BJ (cell line): ENCODE data around the gene SHROOM3. TPM values are rescaled to one million over a fixed set of nuclear protein-coding genes. Genes with fewer than 3 reads are reported as not detected.

ENCODE experiments used
- CTCF ChIA-PET: fragments of 350-600 bp; formaldehyde crosslinking; extraction: SDS; loops from one replicate; lab custom pipeline; 2021; ENCODE audit warnings: antibody characterized with exemption, inconsistent platforms; lab: Yijun Ruan, JAX
- POLR2A ChIA-PET: fragments of 300-600 bp; sonication (Branson Sonifier 250); formaldehyde crosslinking; extraction: SDS; loops from one replicate; lab custom pipeline; 2021; ENCODE audit warnings: antibody characterized with exemption; lab: Charles Lee
- DNase-seq: peaks from one replicate; pipeline ENCODE4 v3.0.0-alpha.2; 2011; ENCODE audit warnings: low read depth
- H3K27me3 ChIP-seq: 2 replicates; pipeline ENCODE4 v1.6.0; 2011; ENCODE audit warnings: low read length; ENCODE audit not compliant: control insufficient read depth, insufficient read depth
- H3K36me3 ChIP-seq: 2 replicates; pipeline ENCODE4 v1.5.1; 2011; ENCODE audit warnings: low read length; ENCODE audit not compliant: control insufficient read depth, insufficient read depth
- H3K4me3 ChIP-seq: 2 replicates; pipeline ENCODE4 v1.5.1; 2011; ENCODE audit warnings: low read depth, mild to moderate bottlenecking, control low read depth, low read length
- polyA minus RNA-seq: library from RNA; depleted of rRNA, polyadenylated mRNA; stranded (reverse); fragments of >200 nt; gene quantifications from 2 replicates; pipeline ENCODE4 v1.2.3, GENCODE V29; 2011; rRNA and poly(A)+ RNA removed
- polyA plus RNA-seq: library from polyadenylated mRNA; depleted of rRNA; stranded (reverse); fragments of >200 nt; gene quantifications from 2 replicates; pipeline ENCODE4 v1.2.3, GENCODE V29; 2011; rRNA removed
- TF ChIP-seq, protein P1 (sequence below): IDR thresholded peaks from 2 replicates; pipeline ENCODE4 v1.5.1; 2011; ENCODE audit warnings: low read depth, mild to moderate bottlenecking, control low read depth, inconsistent platforms, low read length, moderate library complexity; ENCODE audit not compliant: insufficient read depth

Gene SHROOM3
- polyA plus RNA-seq: 25.1 and 46.1 TPM in 2 replicates
- polyA minus RNA-seq: 109 and 118 TPM in 2 replicates

DNA sequence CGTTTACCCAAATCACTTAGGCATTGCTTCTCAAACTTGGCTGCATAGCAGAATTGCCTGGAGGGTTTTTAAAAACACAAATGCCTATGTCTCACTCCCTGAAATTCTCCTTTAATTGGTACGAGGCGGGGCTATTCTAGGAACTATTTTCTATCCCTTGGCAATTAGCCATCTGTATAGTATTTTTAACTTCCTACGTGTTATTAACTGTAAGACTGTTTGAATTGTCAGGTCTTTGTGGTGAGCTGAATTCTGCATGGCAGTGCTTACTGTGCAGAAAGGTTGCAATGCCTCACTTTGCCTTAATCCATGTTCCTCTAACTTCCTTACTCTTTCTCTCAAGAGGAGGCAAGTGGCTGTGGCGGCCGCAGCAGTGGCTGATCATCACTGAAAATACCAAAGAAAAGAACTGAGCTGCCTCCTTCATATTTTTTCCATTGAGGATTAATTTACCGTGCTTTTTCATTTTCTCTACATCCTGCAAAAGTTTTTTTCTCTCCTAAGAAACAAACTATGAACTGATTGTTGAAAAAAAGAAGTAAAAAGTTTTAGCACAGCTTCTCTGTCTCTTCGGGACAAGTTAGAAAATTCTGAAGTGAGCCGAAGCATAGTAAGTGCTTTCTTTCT lies at the start of gene SHROOM3:
TSS of gene SHROOM3 (plus strand) at position 329 of the 627 bp plus-strand sequence. CDS start 824 bp downstream, outside the sequence.
- H3K27me3 ChIP-seq: peaks cover 9% of the 10 kb centered on the region
- TF ChIP-seq, protein P1, sequence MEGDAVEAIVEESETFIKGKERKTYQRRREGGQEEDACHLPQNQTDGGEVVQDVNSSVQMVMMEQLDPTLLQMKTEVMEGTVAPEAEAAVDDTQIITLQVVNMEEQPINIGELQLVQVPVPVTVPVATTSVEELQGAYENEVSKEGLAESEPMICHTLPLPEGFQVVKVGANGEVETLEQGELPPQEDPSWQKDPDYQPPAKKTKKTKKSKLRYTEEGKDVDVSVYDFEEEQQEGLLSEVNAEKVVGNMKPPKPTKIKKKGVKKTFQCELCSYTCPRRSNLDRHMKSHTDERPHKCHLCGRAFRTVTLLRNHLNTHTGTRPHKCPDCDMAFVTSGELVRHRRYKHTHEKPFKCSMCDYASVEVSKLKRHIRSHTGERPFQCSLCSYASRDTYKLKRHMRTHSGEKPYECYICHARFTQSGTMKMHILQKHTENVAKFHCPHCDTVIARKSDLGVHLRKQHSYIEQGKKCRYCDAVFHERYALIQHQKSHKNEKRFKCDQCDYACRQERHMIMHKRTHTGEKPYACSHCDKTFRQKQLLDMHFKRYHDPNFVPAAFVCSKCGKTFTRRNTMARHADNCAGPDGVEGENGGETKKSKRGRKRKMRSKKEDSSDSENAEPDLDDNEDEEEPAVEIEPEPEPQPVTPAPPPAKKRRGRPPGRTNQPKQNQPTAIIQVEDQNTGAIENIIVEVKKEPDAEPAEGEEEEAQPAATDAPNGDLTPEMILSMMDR: no peak
- ChIA-PET POLR2A (interaction anchor here (0.6 kb wide), 1 partner anchor 37 kb away, joined by 3 read pairs; no protein-coding TSS in a partner anchor), CTCF (interaction anchor here (1.0 to 7.6 kb wide), 7 partner anchors 10 to 902 kb away, joined by 3 to 77 read pairs (median 4); partner anchors contain the start of gene CCDC158)
- H3K4me3 ChIP-seq: peak within 1 kb of the TSS; percentile 18
- DNase-seq: no peak
- H3K36me3 ChIP-seq: no peaks in the 10 kb centered on the region

DNA sequence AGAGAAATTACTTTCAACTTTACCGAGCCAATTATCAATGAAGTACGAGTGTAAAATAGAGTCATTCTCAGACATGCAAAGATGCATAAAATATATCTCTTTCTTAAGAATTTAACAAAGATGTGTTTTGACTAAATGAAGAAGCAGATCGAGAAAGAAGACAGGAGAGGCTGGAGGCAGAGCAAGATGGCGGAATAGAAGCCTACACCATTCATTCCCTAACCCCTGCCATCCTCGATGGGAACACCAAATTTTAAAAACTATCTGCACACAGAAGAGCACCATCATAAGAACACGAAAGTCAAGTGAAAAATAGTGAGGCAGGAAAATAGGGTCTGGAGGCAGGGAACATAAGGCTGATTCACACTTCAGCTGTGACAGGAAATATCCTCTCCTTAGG lies 49.1 kb upstream of the SHROOM3 start:
- Histone ChIP-seq H3K36me3 (no peaks in the 10 kb centered on the region), H3K27me3 (peaks cover 2% of the 10 kb centered on the region; the same call in 1 of the 2 replicates), H3K4me3 (no peak overlapping the region)
- POLR2A ChIA-PET: no interaction called here
- DNase-seq: no peak
- TF ChIP-seq, protein P1: no peak
- CTCF ChIA-PET: no interaction called here

DNA sequence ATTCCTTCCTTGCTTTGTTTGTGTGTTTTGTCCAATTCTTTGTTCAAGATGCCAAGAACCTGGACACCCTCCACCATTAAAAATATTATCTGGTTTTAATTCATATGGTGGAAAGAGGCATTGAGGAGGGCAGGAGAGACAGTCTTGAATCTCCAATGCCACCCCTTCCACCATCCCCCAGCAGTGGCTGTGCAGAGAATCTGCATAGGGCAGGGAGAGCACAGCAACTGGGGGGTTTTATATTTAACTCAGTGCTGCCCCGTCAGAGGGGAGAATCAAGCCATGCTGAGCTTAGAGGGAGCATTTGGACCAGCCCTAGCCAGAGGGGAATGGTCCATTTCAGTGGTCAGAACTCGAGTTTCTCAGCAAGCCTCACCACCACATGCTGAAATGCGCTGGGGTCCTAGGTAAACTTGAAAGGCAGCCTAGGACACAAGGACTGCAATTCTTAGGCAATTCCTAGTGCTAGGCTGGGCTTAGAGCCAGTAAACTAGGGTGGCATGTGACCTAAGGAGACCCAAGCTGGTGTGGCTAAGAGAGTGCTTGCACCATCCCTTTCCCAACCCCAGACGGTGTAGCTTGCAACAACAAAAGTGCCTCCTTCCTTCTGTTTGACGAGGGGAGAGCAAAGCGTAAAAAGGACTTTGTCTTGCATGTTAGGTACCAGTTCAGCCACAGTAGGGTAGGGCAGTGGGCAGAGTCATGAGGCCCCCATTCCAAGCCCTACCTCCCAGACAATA lies 48.3 kb upstream of the SHROOM3 start:
- ChIA-PET CTCF (no interaction called here), POLR2A (no interaction called here)
- H3K27me3 ChIP-seq: peaks cover 2% of the 10 kb centered on the region; the same call in 1 of the 2 replicates
- H3K36me3 ChIP-seq: no peaks in the 10 kb centered on the region
- no peak overlapping the region for H3K4me3 ChIP-seq
- no peak for DNase-seq
- TF ChIP-seq, protein P1: no peak

DNA sequence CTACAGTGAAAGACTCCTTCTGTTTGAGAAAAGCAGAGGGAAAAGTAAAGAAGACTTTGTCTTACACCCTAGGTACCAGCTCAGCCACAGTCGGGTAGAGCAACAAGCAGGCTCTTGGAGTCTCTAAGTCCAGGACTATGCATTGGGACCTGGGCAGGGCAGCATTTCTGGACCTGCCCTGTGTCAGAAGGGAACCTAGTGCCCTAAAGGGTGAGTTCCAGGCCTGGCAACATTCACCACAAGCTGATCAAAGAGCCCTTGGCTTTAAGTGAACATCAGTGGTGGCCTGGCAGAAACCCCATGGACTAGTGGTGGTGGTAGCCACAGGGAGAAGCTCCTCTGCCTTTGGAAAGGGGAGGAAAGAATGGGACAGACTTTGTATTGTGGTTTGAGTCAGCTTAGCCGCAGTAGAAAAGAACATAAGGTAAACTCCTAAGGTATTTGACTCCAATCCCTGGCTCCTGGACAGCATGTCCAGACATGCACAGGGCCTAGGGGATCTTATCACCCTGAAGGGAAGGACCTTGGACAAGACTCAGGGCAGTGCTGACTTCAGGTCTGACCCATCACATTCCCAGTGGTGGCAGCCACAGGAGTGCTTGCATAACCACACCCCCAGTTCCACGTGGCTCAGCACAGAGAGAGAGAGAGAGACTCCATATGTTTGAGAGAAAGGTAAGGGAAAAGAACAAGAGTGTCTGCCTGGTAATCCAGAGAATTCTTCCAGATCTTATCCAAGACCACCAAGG lies 46.7 kb upstream of the SHROOM3 start:
- CTCF ChIA-PET: interaction anchor here (1.0 kb wide), 1 partner anchor 10 kb away, joined by 7 read pairs; no protein-coding TSS in a partner anchor
- POLR2A ChIA-PET: no interaction called here
- DNase-seq: no peak
- H3K36me3 ChIP-seq: no peaks in the 10 kb centered on the region
- TF ChIP-seq, protein P1: no peak
- no peak overlapping the region for H3K4me3 ChIP-seq
- H3K27me3 ChIP-seq: peaks cover 2% of the 10 kb centered on the region; the same call in 1 of the 2 replicates

DNA sequence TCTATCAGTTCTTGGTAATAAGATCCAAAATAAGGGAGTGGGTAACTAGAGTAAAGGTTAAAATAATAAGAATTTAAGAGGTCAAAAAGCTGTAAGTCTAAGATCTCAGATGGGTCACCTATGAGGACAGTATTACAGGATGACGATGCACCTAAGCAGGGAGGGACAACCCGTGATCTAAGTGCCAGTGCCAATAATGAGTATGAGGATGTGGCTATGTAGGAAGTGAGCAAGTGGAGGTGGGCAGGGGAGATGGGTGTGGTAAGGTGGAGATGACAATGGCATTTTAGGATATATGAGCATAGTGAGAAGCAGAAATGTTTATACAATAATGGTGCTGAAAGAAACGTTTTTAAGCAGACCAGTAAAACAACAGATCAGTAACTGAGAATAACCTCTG lies 33.4 kb upstream of the SHROOM3 start:
- no peak for DNase-seq
- H3K27me3 ChIP-seq: peaks cover 6% of the 10 kb centered on the region; the same call in 1 of the 2 replicates
- CTCF ChIA-PET: no interaction called here
- TF ChIP-seq, protein P1: no peak
- POLR2A ChIA-PET: no interaction called here
- H3K36me3 ChIP-seq: no peaks in the 10 kb centered on the region
- H3K4me3 ChIP-seq: no peak overlapping the region
